GM19099 (cell line): ENCODE measurements around the gene EPB41.

Experiments
- POLR2A ChIP-seq: IDR thresholded peaks from 3 replicates; pipeline ENCODE4 v1.6.1; 2011; ENCODE audit warnings: low read depth; ENCODE audit not compliant: insufficient read length; ENCODE audit errors: extremely low read depth

EPB41 gene

DNA sequence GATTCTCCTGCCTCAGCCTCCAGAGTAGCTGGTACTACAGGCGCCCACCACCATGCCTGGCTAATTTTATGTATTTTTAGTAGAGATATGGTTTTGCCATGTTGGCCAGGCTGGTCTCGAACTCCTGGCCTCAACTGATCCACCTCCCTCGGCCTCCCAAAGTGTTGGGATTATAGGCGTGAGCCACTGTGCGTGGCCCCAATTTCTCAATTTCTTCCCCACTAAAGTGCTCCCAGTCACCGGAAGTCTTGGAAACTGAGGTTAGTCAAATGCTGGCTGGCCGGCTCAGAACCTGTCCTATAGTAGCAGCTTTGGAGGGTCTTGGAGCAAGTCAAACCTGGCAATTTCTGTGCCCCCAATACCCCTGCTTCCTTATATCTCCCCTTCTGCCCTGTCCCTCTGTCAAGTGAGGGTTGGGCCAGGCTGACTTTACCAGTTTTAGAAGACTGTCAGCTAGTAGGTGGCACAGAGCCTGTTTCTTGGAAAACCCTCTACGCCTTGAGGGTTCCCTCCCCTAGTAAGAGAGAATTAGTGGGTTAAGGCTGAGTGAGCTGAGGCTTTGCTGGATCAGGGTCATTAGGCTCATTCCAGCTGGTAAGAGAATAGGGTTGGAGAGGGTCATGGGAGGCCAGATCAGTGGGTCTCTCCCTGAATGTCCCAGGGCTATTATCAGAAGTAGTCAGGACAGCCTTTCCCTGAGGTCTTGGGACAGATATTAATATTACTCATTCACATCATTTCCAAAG is 8.3 kb upstream of the EPB41 start:
- no peak for TF ChIP-seq POLR2A

DNA sequence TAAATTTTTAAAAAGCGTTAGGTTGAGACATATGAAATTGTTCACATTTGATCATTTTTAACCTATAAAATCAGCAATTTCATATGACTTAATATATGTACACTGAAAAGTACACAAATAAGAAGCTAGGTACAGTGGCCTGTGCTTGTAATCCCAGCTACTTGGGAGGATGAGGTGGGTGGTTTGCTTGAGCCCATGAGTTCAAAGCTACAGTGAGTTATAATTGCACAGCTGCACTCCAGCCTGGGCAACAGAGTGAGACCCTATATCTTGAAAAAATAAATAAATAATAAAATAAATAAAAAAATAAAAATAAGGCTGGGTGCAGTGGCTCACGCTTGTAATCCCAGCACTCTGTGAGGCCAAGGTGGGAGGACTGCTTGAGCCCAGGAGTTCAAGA is 5.2 kb upstream of the EPB41 start:
- no peak for TF ChIP-seq POLR2A

DNA sequence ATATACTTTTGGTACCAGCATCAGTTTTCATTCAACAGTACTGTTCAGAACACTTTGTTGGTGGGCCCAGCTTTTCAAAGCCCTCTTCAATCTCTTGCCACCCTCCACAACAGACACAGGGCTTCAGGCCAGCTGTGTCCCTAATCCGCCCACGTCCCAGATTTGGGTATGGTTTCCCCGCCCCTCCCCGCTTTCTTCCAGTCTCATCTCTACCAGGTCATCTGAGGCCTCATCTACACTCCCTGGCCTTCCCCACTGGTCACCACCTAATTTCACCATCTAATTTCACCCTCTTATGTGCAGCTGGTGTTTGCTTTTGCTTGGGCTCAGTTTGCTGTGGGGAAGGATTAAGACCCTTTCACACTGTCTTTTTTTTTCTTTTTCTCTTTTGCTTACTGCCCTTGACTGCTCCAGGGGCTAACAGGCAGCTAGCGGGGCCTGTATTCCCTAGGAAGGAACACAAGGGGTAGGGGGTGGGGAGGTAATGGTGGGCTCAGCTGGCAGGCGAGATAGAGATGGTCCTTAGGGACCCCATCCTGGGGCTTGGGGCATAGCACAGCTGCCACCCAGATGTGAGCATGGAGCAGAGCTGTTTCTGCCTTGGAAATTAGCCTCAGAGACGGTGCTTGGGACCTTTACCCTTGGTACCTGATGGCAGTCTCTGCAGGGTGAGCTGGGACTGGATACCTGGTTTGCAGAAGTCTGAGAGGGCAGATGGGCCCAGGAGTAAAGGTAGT is 3.8 kb upstream of the EPB41 start:
- no peak for TF ChIP-seq POLR2A

DNA sequence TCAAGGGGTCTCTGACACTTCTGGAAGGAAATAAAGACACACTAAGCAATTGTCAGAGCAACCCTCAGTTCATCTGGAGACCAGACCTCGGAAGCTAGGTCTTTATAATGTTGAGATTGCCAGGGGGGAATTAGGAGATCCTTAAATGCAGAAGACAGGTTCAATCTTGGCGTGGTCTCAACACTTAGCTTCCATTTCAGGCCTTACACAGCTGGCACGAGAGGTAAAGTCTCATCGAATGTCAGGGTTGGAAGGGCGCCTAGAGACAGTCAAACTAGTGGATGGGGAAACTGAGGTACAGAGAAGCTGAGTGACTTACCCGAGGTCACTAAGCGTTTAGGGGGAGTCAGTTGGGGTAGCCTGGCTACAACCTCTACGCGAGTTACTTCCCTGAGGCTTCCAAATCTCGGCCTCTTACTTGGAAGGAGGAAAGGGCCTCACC is 562 bp upstream of the EPB41 start:
- no peak for TF ChIP-seq POLR2A

DNA sequence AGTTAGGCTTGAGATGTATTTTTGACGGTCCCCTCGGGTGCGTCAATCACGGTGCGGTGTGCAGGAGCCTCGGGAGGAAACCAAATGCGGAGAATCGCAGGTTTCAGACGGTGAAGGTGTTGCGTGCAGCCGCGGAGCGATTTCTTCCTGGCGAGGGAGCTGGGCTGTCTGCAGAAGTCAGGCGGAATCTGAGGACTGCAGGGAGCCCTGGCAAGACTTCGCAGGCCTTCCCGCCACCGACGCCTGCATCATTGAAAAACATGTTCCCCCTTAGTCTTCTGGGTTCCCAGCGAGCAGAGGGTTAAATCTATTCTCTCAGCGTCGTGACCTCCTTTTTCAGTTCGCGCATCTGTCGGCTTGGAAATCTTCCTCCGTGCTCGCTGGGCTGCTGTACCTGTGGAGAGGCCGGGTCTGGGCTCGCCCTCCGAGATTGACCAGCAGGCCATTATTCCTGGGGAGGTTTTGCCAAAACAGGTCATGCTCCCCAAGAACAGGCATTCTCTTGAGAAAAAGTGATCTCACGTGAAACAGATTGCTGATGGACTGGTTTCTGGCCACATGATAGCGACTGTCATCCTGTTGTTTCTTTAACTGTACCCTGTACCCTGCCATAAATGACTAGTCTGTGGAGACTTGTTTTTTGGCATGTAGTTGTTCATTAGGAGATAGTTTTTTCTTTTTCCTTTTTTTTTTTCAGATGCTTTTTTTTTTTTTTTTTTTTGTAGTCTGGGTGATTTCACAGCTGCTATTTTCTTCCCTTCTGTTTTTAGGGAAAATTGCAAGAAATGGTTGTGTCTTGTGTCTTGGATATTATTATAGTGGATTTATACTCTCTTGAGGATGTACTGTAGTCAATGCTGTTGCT is 894 bp downstream of the EPB41 start:
- no peak for TF ChIP-seq POLR2A

DNA sequence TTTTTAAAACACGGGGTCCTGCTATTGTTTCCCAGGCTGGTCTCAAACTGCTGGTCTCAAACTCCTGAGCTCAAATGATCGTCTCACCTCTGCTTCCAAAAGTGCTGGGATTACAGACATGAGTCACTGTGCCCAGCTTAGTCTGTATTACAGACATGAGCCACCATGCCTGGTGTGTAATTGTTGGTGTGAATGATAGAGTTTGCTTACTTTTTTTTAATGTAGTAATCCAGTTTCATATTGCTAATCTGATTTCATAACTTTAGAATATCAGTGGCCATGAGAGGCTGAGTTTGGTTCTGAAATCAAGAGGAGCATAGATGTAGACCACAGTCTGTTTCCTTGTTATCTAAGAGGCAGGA is 3.4 kb downstream of the EPB41 start:
- no peak for TF ChIP-seq POLR2A

DNA sequence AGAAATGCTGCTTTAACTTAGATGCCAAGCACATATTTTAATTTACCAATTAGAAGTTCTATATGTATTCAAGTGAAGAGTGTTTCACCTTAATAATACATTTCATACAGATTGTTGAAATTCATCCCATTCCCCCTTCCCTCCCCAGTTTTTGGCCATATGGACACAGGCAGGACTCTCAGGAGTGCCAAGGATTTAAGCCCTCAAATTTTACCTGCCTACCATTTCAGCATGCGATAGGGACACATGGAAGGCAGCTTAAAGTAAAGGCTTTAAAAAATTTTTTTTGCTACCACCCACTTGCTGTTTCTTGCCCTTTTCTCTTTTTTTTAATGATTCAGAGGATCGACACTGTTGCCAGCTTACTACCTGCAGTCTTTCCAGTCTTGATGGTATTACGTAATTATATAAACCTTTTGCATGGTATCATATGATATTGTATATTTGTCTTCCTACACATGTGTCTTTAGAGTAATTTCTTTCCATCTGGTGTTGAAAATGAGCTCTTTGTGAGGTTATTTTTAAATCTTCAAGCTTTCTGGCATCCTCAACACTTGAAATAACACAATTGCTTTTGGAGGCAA is 7.0 kb downstream of the EPB41 start:
- TF ChIP-seq POLR2A = no peak

DNA sequence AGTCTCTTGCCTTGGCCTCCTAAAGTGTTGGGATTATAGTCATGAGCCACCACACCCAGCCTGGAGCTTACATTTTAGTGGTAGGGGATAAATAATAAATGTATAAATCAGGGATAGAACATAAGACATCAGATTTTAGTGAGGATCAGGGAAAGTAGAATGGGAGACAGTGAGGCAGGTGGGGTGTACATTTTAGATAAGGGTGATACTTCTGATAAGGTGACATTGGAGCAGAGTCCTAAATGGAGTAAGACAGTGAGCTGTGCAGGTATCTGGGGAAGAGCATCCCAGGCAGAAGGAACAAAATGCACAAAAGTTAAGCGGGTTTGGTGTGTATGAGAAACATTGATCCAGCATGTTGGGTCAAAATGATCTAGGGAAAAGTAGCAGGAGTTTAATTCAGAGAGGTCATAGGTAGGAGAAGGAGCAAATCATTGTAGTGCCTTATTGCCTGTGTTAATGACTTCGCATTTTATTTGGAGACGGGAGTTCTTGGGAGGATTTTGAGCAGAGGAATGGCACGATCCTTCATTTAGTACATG is 11.1 kb downstream of the EPB41 start:
- no peak for TF ChIP-seq POLR2A

DNA sequence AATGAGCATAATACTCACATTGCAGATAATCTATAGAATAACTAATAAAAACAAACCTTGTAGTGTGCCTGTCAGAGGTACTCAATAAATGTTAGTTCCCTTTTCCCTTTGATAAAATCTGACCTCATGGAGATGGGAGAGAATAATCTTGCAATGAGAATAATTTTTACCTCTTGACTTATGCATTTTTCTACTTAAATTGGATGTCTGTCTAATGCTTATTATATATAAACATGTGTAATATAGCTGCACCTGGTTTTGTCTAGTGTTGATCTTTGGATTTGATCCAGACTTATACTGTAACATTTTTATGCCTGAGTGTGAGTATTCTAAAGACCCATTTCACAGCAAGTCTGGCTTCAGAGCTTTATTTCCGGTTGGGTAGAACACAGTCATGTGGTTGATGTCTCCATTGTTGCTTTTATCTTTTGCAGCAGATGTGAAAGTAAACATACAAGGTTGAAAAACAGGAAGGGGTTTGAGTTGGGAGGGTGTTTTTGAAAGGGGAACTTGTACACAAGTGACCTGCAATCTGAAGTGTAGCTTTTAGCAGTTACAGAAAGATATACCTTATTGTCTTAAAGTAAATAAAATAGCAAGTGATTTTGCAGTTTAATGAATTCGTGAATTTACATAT is 12.4 kb downstream of the EPB41 start:
- TF ChIP-seq POLR2A = no peak

DNA sequence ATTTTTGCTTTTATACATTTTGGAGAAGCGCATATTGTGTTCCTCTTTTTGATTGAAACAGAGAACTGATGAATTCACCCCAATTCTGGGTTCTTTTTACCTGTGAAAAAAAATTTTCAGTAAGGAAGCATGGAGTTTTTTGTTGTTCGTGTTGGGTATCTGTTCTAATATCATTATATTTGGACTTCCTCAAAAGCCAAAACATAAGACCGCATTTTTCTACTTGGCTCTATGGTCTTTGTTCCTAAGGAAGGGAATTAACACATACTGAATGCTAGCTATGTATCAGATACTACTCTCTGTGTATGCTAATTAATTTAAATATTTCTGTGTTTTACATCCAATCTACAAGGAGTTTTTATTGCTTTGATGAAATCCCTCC is 12.9 kb downstream of the EPB41 start:
- no peak for TF ChIP-seq POLR2A

DNA sequence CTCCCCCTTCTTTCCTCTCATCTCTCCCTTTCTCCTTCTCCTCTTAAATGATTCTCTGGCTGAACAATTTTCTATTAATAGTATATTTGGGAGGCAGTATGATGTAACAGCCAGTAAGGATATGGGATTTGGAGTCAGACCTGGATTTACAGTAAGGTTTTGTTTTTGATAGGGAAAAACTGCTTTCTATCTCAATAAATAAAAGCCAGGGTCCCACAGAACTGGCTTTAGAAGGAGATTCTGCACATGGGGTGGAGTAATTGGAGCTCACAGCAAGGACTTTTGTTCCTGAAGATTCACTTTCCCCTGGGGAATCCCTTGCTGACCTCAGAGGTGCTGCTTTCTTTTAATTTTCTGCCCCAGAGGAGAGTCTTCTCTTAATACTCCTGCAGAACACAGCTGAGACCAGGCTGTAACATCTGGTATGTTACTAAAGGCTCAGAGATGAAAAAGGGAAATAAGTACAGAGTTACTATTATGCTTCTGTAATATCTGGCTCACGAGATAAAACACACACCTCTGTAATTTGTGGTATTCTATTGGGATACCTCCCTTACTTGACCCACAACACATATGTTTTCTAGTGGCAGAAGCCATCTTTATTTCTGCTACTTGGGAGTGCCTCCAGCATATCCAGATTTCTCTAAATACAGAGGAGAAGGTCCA is 13.4 kb downstream of the EPB41 start:
- TF ChIP-seq POLR2A = no peak

DNA sequence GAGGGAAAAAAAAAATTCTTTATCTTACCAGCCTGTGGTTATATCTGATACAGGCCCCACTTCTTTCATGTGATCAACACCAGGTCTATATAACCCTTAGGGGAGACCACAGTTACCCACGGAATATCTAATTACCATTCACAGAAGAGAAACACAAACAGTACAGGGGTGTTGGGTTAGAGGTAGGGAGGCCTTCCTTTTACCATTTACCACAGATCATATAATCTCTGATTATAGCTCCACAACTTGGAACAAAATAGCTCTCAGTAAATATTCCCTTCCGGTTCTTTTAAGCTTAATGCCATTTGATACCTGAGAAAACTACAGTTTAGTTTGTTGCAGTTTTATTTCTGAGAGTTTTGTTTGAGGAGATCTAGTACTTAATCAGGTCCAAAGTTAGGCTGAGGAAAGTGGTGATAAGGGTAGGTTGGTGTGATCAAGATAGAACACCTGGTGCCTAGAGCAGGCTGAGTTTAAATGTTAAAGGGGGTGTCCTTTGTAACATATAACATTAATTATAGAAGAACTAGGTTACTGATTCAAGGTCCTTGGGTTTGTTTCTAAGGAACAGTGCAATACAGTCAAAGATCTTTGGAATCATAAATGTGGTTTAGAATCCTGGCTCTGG is 14.1 kb downstream of the EPB41 start:
- no peak for TF ChIP-seq POLR2A

DNA sequence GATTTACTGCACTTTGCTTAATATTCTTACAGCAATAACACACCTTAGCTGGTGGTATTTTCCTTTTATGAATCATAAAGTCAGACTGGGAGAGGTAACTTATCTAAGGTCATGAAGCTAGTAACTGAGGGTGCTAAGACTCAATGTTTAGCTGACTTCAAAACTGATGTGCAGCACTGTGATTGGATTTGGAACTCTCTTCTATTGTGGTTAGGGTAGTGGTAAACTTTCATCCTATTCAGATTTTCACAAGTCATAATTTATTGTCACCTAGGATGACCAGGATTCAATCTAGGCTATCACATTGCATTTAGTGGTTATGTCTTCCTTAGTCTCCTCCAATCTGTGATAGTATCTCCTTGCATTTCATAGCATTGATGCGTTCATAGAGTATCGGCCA is 18.9 kb downstream of the EPB41 start:
- no peak for TF ChIP-seq POLR2A
